GM23338 (cell line): ENCODE data around the gene LRRC47. TPM values are rescaled to one million over a fixed set of nuclear protein-coding genes. Genes with fewer than 3 reads are reported as not detected.

Experiments
- ATAC-seq: fragments of 200-7000 bp; cut with Tn5 transposase; 3 replicates; pipeline ENCODE4 v1.9.1; 2020
- DNase-seq: peaks from one replicate; pipeline ENCODE4 v3.0.0-alpha.2; 2015; ENCODE audit warnings: low spot score
- H2AFZ ChIP-seq: fragments of 200-600 bp; sonication (generic); 2 replicates; pipeline ENCODE4 v1.8.0; 2016; ENCODE audit warnings: antibody characterized with exemption, mild to moderate bottlenecking, moderate library complexity
- H3F3A ChIP-seq: fragments of 200-600 bp; sonication (generic); replicated peaks from 2 replicates; pipeline ENCODE4 v1.8.0; 2017; ENCODE audit warnings: antibody characterized with exemption, mixed run types, low read depth
- H3K27ac ChIP-seq: fragments of 200-600 bp; sonication (generic); 2 replicates; pipeline ENCODE4 v1.6.1; 2016; ENCODE audit warnings: low read depth
- H3K27me3 ChIP-seq: fragments of 200-600 bp; sonication (generic); 2 replicates; pipeline ENCODE4 v1.8.0; 2016; ENCODE audit warnings: mild to moderate bottlenecking, mixed run types, moderate library complexity; ENCODE audit not compliant: insufficient read depth
- H3K36me3 ChIP-seq: fragments of 200-600 bp; sonication (generic); 2 replicates; pipeline ENCODE4 v1.8.0; 2016; ENCODE audit warnings: mild to moderate bottlenecking; ENCODE audit not compliant: insufficient read depth
- H3K4me1 ChIP-seq: fragments of 200-600 bp; sonication (generic); 2 replicates; pipeline ENCODE4 v1.8.0; 2016; ENCODE audit warnings: mild to moderate bottlenecking, moderate library complexity; ENCODE audit not compliant: insufficient read depth
- H3K4me2 ChIP-seq: fragments of 200-600 bp; sonication (generic); 2 replicates; pipeline ENCODE4 v1.7.1; 2017; ENCODE audit warnings: mixed run types
- H3K4me3 ChIP-seq: fragments of 200-600 bp; sonication (generic); 2 replicates; pipeline ENCODE4 v1.6.1; 2016; ENCODE audit warnings: mixed run types
- H3K79me2 ChIP-seq: fragments of 200-600 bp; sonication (generic); replicated peaks from 2 replicates; pipeline ENCODE4 v1.8.0; 2017; ENCODE audit warnings: mild to moderate bottlenecking; ENCODE audit not compliant: insufficient read depth
- H3K9me2 ChIP-seq: fragments of 200-600 bp; sonication (generic); 2 replicates; pipeline ENCODE4 v1.8.0; 2017; ENCODE audit not compliant: insufficient read depth
- H4K20me1 ChIP-seq: fragments of 200-600 bp; sonication (generic); replicated peaks from 2 replicates; pipeline ENCODE4 v1.8.0; 2017; ENCODE audit warnings: mild to moderate bottlenecking; ENCODE audit not compliant: insufficient read depth
- H3K27ac Mint-ChIP-seq: 2 replicates; pipeline ENCODE4 v1.8.0; 2020; ENCODE audit warnings: inconsistent platforms, mild to moderate bottlenecking, moderate library complexity, mixed read lengths
- H3K27me3 Mint-ChIP-seq: 3 replicates; pipeline ENCODE4 v1.8.0; 2022; ENCODE audit warnings: low read depth, mild to moderate bottlenecking, moderate library complexity, mixed read lengths, inconsistent platforms; ENCODE audit not compliant: insufficient read depth, poor library complexity
- H3K36me3 Mint-ChIP-seq: 3 replicates; pipeline ENCODE4 v1.8.0; 2021; ENCODE audit warnings: low read depth, mild to moderate bottlenecking, inconsistent platforms, moderate library complexity, mixed read lengths
- H3K4me1 Mint-ChIP-seq: 3 replicates; pipeline ENCODE4 v1.8.0; 2020; ENCODE audit warnings: mild to moderate bottlenecking, inconsistent platforms, mixed read lengths
- H3K4me3 Mint-ChIP-seq: 3 replicates; pipeline ENCODE4 v1.8.0; 2021; ENCODE audit warnings: moderate library complexity, mild to moderate bottlenecking, inconsistent platforms, mixed read lengths
- H3K9me3 Mint-ChIP-seq: 3 replicates; pipeline ENCODE4 v1.8.0; 2020; ENCODE audit warnings: moderate library complexity, mild to moderate bottlenecking, inconsistent platforms, mixed read lengths
- CREB1 ChIP-seq: fragments of 250-450 bp; sonication (Bioruptor Pico); IDR thresholded peaks from 2 replicates; pipeline ENCODE4 v1.5.0; 2020; ENCODE audit warnings: low read depth, mild to moderate bottlenecking, moderate library complexity
- EZH2 ChIP-seq: fragments of 200-600 bp; sonication (generic); IDR thresholded peaks from one replicate; pipeline ENCODE4 v1.8.0; 2017; ENCODE audit warnings: antibody characterized with exemption, mild to moderate bottlenecking, low read depth; ENCODE audit not compliant: unreplicated experiment
- EZH2phosphoT487 ChIP-seq: fragments of 200-600 bp; sonication (generic); IDR thresholded peaks from one replicate; pipeline ENCODE4 v1.8.1; 2018; ENCODE audit warnings: antibody characterized with exemption; ENCODE audit not compliant: unreplicated experiment
- JUNB ChIP-seq: IDR thresholded peaks from one replicate; pipeline ENCODE4 v1.6.1; 2016; ENCODE audit warnings: antibody characterized with exemption; ENCODE audit not compliant: unreplicated experiment
- NANOG ChIP-seq: IDR thresholded peaks from 2 replicates; pipeline ENCODE4 v1.6.1; 2016; ENCODE audit warnings: antibody characterized with exemption, borderline replicate concordance
- POLR2AphosphoS5 ChIP-seq: IDR thresholded peaks from 2 replicates; pipeline ENCODE4 v1.6.1; 2016; ENCODE audit warnings: antibody characterized with exemption, low read depth
- ZNF114 ChIP-seq: fragments of 250-450 bp; sonication (Bioruptor Pico); IDR thresholded peaks from 2 replicates; pipeline ENCODE4 v1.5.0; 2020; ENCODE audit warnings: mild to moderate bottlenecking, moderate library complexity
- ZNF331 ChIP-seq: fragments of 250-450 bp; sonication (Bioruptor Pico); IDR thresholded peaks from 2 replicates; pipeline ENCODE4 v1.5.0; 2020; ENCODE audit warnings: low read depth, mild to moderate bottlenecking, moderate library complexity
- polyA plus RNA-seq: library from polyadenylated mRNA; unstranded; fragments of >200 nt; fragmentation: Nextera tagmentation; extraction: Ambion mirVana; gene quantifications from 2 replicates; pipeline ENCODE4 v1.2.1, GENCODE V29; 2016
- total RNA-seq: library from RNA; depleted of rRNA; stranded (reverse); fragments of >200 nt; shearing (Covaris generic); gene quantifications from 2 replicates; pipeline ENCODE4 v1.2.3, GENCODE V29; 2014
- TF ChIP-seq, protein P1 (sequence below): fragments of 250-450 bp; sonication (Bioruptor Pico); IDR thresholded peaks from 2 replicates; pipeline ENCODE4 v1.5.0; 2020; ENCODE audit warnings: mild to moderate bottlenecking, moderate library complexity
- TF ChIP-seq, protein P2 (sequence below): IDR thresholded peaks from one replicate; pipeline ENCODE4 v1.6.1; 2018; ENCODE audit warnings: antibody characterized with exemption; ENCODE audit not compliant: unreplicated experiment
- TF ChIP-seq, protein P3 (sequence below), 2 experiments: fragments of 200-600 bp in 1 of 2; sonication (generic) in 1 of 2; conservative IDR thresholded peaks; 2 replicates each; pipeline versions ENCODE4 v1.5.1 to v1.6.1; 2016 to 2017; ENCODE audit warnings: antibody characterized with exemption in 2 of 2, low read depth in 2 of 2, mild to moderate bottlenecking in 2 of 2, moderate library complexity in 1 of 2
- TF ChIP-seq, protein P4 (sequence below): IDR thresholded peaks from 2 replicates; pipeline ENCODE4 v1.6.1; 2016; ENCODE audit warnings: antibody characterized with exemption

LRRC47 gene
- total and polyA plus RNA-seq, 2 experiments from 2014 or later: 15.8 to 76.8 TPM

DNA sequence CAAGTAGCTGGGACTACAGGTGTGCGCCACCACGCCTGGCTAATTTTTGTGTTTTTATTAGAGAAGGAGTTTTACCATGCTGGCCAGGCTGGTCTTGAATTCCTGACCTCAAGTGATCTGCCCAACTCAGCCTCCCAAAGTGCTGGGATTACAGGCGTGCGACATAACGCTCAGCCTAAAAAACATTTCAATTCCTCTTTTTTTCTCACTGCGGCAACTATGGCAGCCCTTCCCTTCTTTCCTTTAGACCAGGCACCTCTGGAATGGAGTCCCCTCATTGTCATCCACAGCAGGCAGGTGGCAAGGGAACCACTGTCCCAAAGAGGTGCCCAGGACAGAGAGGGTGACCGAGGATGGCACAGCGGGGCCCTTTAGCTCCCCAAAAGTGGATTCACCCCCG lies 46.6 kb upstream of the LRRC47 start:
- Histone ChIP-seq H3F3A (no peaks in the 10 kb centered on the region), H3K9me2 (no peaks in the 10 kb centered on the region), H3K4me3 (no peak overlapping the region), H3K4me2 (no peak overlapping the region), H3K79me2 (no peaks in the 10 kb centered on the region), H3K4me1 (no peaks in the 10 kb centered on the region), H3K36me3 (0 out of 2 replicates have a peak, but pooled peaks cover 4% of the 10 kb centered on the region), H2AFZ (no peak overlapping the region), H3K27me3 (no peaks in the 10 kb centered on the region), H3K27ac (no peak overlapping the region), H4K20me1 (no peaks in the 10 kb centered on the region)
- H3K27me3 Mint-ChIP-seq: no peaks in the 10 kb centered on the region
- peaks cover 3% of the 10 kb centered on the region; the same call in 1 of the 3 replicates for H3K9me3 Mint-ChIP-seq
- no peak overlapping the region for H3K27ac Mint-ChIP-seq
- ATAC-seq (no peak), DNase-seq (no peak)
- no peaks in the 10 kb centered on the region for H3K4me1 Mint-ChIP-seq
- TF ChIP-seq CREB1 (CRISPR knock-in tag): no peak
- no peak for TF ChIP-seq NANOG
- no peak for TF ChIP-seq EZH2phosphoT487
- no peak for TF ChIP-seq ZNF114 (CRISPR knock-in tag)
- TF ChIP-seq, protein P1, sequence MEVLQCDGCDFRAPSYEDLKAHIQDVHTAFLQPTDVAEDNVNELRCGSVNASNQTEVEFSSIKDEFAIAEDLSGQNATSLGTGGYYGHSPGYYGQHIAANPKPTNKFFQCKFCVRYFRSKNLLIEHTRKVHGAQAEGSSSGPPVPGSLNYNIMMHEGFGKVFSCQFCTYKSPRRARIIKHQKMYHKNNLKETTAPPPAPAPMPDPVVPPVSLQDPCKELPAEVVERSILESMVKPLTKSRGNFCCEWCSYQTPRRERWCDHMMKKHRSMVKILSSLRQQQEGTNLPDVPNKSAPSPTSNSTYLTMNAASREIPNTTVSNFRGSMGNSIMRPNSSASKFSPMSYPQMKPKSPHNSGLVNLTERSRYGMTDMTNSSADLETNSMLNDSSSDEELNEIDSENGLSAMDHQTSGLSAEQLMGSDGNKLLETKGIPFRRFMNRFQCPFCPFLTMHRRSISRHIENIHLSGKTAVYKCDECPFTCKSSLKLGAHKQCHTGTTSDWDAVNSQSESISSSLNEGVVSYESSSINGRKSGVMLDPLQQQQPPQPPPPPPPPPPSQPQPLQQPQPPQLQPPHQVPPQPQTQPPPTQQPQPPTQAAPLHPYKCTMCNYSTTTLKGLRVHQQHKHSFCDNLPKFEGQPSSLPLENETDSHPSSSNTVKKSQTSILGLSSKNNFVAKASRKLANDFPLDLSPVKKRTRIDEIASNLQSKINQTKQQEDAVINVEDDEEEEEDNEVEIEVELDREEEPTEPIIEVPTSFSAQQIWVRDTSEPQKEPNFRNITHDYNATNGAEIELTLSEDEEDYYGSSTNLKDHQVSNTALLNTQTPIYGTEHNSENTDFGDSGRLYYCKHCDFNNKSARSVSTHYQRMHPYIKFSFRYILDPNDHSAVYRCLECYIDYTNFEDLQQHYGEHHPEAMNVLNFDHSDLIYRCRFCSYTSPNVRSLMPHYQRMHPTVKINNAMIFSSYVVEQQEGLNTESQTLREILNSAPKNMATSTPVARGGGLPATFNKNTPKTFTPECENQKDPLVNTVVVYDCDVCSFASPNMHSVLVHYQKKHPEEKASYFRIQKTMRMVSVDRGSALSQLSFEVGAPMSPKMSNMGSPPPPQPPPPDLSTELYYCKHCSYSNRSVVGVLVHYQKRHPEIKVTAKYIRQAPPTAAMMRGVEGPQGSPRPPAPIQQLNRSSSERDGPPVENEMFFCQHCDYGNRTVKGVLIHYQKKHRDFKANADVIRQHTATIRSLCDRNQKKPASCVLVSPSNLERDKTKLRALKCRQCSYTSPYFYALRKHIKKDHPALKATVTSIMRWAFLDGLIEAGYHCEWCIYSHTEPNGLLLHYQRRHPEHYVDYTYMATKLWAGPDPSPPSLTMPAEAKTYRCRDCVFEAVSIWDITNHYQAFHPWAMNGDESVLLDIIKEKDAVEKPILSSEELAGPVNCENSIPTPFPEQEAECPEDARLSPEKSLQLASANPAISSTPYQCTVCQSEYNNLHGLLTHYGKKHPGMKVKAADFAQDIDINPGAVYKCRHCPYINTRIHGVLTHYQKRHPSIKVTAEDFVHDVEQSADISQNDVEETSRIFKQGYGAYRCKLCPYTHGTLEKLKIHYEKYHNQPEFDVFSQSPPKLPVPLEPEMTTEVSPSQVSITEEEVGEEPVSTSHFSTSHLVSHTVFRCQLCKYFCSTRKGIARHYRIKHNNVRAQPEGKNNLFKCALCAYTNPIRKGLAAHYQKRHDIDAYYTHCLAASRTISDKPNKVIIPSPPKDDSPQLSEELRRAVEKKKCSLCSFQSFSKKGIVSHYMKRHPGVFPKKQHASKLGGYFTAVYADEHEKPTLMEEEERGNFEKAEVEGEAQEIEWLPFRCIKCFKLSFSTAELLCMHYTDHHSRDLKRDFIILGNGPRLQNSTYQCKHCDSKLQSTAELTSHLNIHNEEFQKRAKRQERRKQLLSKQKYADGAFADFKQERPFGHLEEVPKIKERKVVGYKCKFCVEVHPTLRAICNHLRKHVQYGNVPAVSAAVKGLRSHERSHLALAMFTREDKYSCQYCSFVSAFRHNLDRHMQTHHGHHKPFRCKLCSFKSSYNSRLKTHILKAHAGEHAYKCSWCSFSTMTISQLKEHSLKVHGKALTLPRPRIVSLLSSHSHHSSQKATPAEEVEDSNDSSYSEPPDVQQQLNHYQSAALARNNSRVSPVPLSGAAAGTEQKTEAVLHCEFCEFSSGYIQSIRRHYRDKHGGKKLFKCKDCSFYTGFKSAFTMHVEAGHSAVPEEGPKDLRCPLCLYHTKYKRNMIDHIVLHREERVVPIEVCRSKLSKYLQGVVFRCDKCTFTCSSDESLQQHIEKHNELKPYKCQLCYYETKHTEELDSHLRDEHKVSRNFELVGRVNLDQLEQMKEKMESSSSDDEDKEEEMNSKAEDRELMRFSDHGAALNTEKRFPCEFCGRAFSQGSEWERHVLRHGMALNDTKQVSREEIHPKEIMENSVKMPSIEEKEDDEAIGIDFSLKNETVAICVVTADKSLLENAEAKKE (CRISPR knock-in tag): no peak
- TF ChIP-seq, protein P2, sequence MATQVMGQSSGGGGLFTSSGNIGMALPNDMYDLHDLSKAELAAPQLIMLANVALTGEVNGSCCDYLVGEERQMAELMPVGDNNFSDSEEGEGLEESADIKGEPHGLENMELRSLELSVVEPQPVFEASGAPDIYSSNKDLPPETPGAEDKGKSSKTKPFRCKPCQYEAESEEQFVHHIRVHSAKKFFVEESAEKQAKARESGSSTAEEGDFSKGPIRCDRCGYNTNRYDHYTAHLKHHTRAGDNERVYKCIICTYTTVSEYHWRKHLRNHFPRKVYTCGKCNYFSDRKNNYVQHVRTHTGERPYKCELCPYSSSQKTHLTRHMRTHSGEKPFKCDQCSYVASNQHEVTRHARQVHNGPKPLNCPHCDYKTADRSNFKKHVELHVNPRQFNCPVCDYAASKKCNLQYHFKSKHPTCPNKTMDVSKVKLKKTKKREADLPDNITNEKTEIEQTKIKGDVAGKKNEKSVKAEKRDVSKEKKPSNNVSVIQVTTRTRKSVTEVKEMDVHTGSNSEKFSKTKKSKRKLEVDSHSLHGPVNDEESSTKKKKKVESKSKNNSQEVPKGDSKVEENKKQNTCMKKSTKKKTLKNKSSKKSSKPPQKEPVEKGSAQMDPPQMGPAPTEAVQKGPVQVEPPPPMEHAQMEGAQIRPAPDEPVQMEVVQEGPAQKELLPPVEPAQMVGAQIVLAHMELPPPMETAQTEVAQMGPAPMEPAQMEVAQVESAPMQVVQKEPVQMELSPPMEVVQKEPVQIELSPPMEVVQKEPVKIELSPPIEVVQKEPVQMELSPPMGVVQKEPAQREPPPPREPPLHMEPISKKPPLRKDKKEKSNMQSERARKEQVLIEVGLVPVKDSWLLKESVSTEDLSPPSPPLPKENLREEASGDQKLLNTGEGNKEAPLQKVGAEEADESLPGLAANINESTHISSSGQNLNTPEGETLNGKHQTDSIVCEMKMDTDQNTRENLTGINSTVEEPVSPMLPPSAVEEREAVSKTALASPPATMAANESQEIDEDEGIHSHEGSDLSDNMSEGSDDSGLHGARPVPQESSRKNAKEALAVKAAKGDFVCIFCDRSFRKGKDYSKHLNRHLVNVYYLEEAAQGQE: no peak
- TF ChIP-seq ZNF331 (CRISPR knock-in tag): no peak
- no peak for TF ChIP-seq EZH2
- no peak for TF ChIP-seq POLR2AphosphoS5
- TF ChIP-seq, protein P3, sequence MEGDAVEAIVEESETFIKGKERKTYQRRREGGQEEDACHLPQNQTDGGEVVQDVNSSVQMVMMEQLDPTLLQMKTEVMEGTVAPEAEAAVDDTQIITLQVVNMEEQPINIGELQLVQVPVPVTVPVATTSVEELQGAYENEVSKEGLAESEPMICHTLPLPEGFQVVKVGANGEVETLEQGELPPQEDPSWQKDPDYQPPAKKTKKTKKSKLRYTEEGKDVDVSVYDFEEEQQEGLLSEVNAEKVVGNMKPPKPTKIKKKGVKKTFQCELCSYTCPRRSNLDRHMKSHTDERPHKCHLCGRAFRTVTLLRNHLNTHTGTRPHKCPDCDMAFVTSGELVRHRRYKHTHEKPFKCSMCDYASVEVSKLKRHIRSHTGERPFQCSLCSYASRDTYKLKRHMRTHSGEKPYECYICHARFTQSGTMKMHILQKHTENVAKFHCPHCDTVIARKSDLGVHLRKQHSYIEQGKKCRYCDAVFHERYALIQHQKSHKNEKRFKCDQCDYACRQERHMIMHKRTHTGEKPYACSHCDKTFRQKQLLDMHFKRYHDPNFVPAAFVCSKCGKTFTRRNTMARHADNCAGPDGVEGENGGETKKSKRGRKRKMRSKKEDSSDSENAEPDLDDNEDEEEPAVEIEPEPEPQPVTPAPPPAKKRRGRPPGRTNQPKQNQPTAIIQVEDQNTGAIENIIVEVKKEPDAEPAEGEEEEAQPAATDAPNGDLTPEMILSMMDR (conservative IDR thresholded peaks at IDR 0.05; ENCODE audit: low read depth in 2 of 2): no peak
- TF ChIP-seq, protein P4, sequence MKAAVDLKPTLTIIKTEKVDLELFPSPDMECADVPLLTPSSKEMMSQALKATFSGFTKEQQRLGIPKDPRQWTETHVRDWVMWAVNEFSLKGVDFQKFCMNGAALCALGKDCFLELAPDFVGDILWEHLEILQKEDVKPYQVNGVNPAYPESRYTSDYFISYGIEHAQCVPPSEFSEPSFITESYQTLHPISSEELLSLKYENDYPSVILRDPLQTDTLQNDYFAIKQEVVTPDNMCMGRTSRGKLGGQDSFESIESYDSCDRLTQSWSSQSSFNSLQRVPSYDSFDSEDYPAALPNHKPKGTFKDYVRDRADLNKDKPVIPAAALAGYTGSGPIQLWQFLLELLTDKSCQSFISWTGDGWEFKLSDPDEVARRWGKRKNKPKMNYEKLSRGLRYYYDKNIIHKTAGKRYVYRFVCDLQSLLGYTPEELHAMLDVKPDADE: no peak
- TF ChIP-seq JUNB: no peak
- H3K4me3 Mint-ChIP-seq: no peak overlapping the region
- peaks cover 36% of the 10 kb centered on the region for H3K36me3 Mint-ChIP-seq
